Osteocyte (in vitro differentiated cells): ENCODE results near the gene KRT6C. TPM values are rescaled to one million over a fixed set of nuclear protein-coding genes. Genes with fewer than 3 reads are reported as not detected.

ENCODE experiments used
- DNase-seq: peaks from one replicate; pipeline ENCODE4 v3.0.0; 2021; ENCODE audit warnings: mixed read lengths; ENCODE audit not compliant: unreplicated experiment; ENCODE audit errors: extremely low spot score
- H3K27ac Mint-ChIP-seq: one replicate; pipeline ENCODE4 v1.8.0; 2021; ENCODE audit warnings: mild to moderate bottlenecking, mixed read lengths; ENCODE audit not compliant: unreplicated experiment
- H3K27me3 Mint-ChIP-seq: one replicate; pipeline ENCODE4 v1.8.0; 2021; ENCODE audit warnings: mixed read lengths; ENCODE audit not compliant: unreplicated experiment
- H3K36me3 Mint-ChIP-seq: one replicate; pipeline ENCODE4 v1.8.0; 2021; ENCODE audit warnings: mixed read lengths; ENCODE audit not compliant: unreplicated experiment
- H3K4me1 Mint-ChIP-seq: one replicate; pipeline ENCODE4 v1.8.0; 2021; ENCODE audit warnings: mixed read lengths; ENCODE audit not compliant: unreplicated experiment
- H3K4me3 Mint-ChIP-seq: one replicate; pipeline ENCODE4 v1.8.0; 2021; ENCODE audit warnings: mild to moderate bottlenecking, moderate library complexity, mixed read lengths; ENCODE audit not compliant: unreplicated experiment
- H3K9me3 Mint-ChIP-seq: one replicate; pipeline ENCODE4 v1.8.0; 2021; ENCODE audit warnings: mixed read lengths; ENCODE audit not compliant: unreplicated experiment
- CTCF ChIP-seq: fragments of 200-600 bp; sonication (generic); IDR thresholded peaks from 2 replicates; pipeline ENCODE4 v1.5.0; 2021; ENCODE audit warnings: antibody characterized with exemption, mild to moderate bottlenecking, moderate library complexity
- total RNA-seq: library from RNA; stranded (reverse); gene quantifications from 2 replicates; pipeline ENCODE4 v1.2.1, GENCODE V29; 2021

Gene KRT6C
- total RNA-seq, 1 donor from 2014 or later, result not detected

- Mint-ChIP-seq H3K4me3 (no peak overlapping the region), H3K9me3 (no peaks in the 10 kb centered on the region), H3K4me1 (peaks cover 11% of the 10 kb centered on the region), H3K27ac (no peak overlapping the region), H3K36me3 (no peaks in the 10 kb centered on the region), H3K27me3 (peaks cover 42% of the 10 kb centered on the region)
- no peak for TF ChIP-seq CTCF
- no peak for DNase-seq
Observed at GRCh38 chr12:52419656-52420055, 53.9 kb downstream of the KRT6C start.

- H3K27me3 Mint-ChIP-seq, result peaks cover 40% of the 10 kb centered on the region
- H3K9me3 Mint-ChIP-seq, result no peaks in the 10 kb centered on the region
Observed at GRCh38 chr12:52418576-52419110, 55.0 kb downstream of the KRT6C start.

More at GRCh38 chr12:52418576-52419110, 55.0 kb downstream of the KRT6C start:
- DNase-seq, result no peak
- H3K4me3 Mint-ChIP-seq, result no peak overlapping the region
- H3K27ac Mint-ChIP-seq, result no peak overlapping the region
- TF ChIP-seq CTCF, result no peak
- H3K36me3 Mint-ChIP-seq, result no peaks in the 10 kb centered on the region
- peaks cover 11% of the 10 kb centered on the region for H3K4me1 Mint-ChIP-seq

Other genes starting within 250 kb of the KRT6C start
- gene KRT7, start 240.6 kb downstream of the KRT6C start, total RNA-seq, result 168 and 178 TPM in 2 replicates
- 0.24 TPM in 2 replicates for gene KRT86, start 199.2 kb downstream of the KRT6C start, total RNA-seq
- gene KRT81, start 182.3 kb downstream of the KRT6C start, total RNA-seq, result 0.50 and 0.83 TPM in 2 replicates
- gene KRT83, start 152.4 kb downstream of the KRT6C start, total RNA-seq, result not detected in 2 replicates
- not detected in 2 replicates for gene KRT85, start 106.3 kb downstream of the KRT6C start, total RNA-seq
- gene KRT84, start 88.2 kb downstream of the KRT6C start, total RNA-seq, result not detected in 2 replicates
- gene KRT82, start 67.5 kb downstream of the KRT6C start, total RNA-seq, result not detected in 2 replicates
- not detected in 2 replicates for gene KRT75, start 39.4 kb downstream of the KRT6C start, total RNA-seq
- not detected in 2 replicates for gene KRT6B, start 21.7 kb downstream of the KRT6C start, total RNA-seq
- gene KRT6A, start 19.5 kb upstream of the KRT6C start, total RNA-seq, result not detected in 2 replicates
- not detected in 2 replicates for gene KRT5, start 46.6 kb upstream of the KRT6C start, total RNA-seq
- not detected in 2 replicates for gene KRT71, start 79.3 kb upstream of the KRT6C start, total RNA-seq
- not detected in 2 replicates for gene KRT74, start 100.0 kb upstream of the KRT6C start, total RNA-seq
- not detected in 2 replicates for gene KRT72, start 127.7 kb upstream of the KRT6C start, total RNA-seq
- not detected in 2 replicates for gene KRT73, start 144.8 kb upstream of the KRT6C start, total RNA-seq
- gene KRT2, start 178.4 kb upstream of the KRT6C start, total RNA-seq, result not detected in 2 replicates
- not detected in 2 replicates for gene KRT1, start 206.6 kb upstream of the KRT6C start, total RNA-seq
- not detected in 2 replicates for gene KRT77, start 229.7 kb upstream of the KRT6C start, total RNA-seq